Spleen (tissue), 11 donors: ENCODE measurements around the gene PRKCB. TPM values are rescaled to one million over a fixed set of nuclear protein-coding genes. Genes with fewer than 3 reads are reported as not detected.
A peak's percentile ranks its signal among the peaks of the same experiment; 100 is the strongest.

Experiments
- DNase-seq: peaks from one replicate; pipeline ENCODE4 v3.0.0-alpha.2; 2020
- H3K27ac ChIP-seq, 8 donors: fragments of 200-600 bp; sonication (generic) in 7 of 8; 1 replicate in 4 of 8; 2 replicates in 4 of 8; pipeline versions ENCODE4 v1.5.0 to v1.8.0; 2016 to 2021; ENCODE audit warnings: inconsistent platforms in 4 of 8, mild to moderate bottlenecking in 4 of 8, moderate library complexity in 1 of 8
- H3K27me3 ChIP-seq, 7 donors: fragments of 200-600 bp; sonication (generic) in 6 of 7; replicated peaks in 1 of 7; 1 replicate in 4 of 7; 2 replicates in 3 of 7; pipeline versions ENCODE4 v1.5.0 to v1.8.0; 2016 to 2021; ENCODE audit warnings: inconsistent platforms in 3 of 7, mild to moderate bottlenecking in 1 of 7
- H3K36me3 ChIP-seq, 6 donors: fragments of 200-600 bp; sonication (generic) in 5 of 6; 1 replicate in 4 of 6; 2 replicates in 2 of 6; pipeline versions ENCODE4 v1.5.0 to v1.8.0; 2016 to 2021; ENCODE audit warnings: inconsistent platforms in 2 of 6
- H3K4me1 ChIP-seq, 6 donors: fragments of 200-600 bp; sonication (generic) in 5 of 6; 1 replicate in 3 of 6; 2 replicates in 3 of 6; pipeline versions ENCODE4 v1.5.0 to v1.8.0; 2016 to 2021; ENCODE audit warnings: inconsistent platforms in 3 of 6
- H3K4me3 ChIP-seq, 8 donors: fragments of 200-600 bp; sonication (generic) in 7 of 8; 1 replicate in 4 of 8; 2 replicates in 4 of 8; pipeline versions ENCODE4 v1.5.0 to v1.8.0; 2016 to 2021; ENCODE audit warnings: inconsistent platforms in 4 of 8, mild to moderate bottlenecking in 4 of 8, moderate library complexity in 2 of 8
- H3K9me3 ChIP-seq, 8 donors: fragments of 200-600 bp; sonication (generic) in 7 of 8; 1 replicate in 4 of 8; 2 replicates in 4 of 8; pipeline versions ENCODE4 v1.5.0 to v1.8.0; 2016 to 2021; ENCODE audit warnings: inconsistent platforms in 4 of 8
- CTCF ChIP-seq, 11 experiments: fragments of 200-600 bp in 7 of 11; fragments of 450-650 bp in 4 of 11; sonication (generic) in 4 of 11; IDR thresholded peaks in 8 of 11; conservative IDR thresholded peaks in 3 of 11; 1 replicate in 7 of 11; 2 replicates in 4 of 11; pipeline versions ENCODE4 v1.4.0 to v1.8.0; 2016 to 2021; ENCODE audit warnings: antibody characterized with exemption in 11 of 11, inconsistent platforms in 4 of 11, mild to moderate bottlenecking in 1 of 11
- POLR2A ChIP-seq, 3 donors: fragments of 450-650 bp; IDR thresholded peaks; one replicate each; pipeline ENCODE4 v1.5.1; 2017; ENCODE audit warnings: antibody characterized with exemption in 3 of 3, mild to moderate bottlenecking in 1 of 3
- POLR2AphosphoS5 ChIP-seq, 3 donors: sonication (generic); formaldehyde crosslinking; IDR thresholded peaks; one replicate each; pipeline ENCODE4 v1.5.1; 2017; ENCODE audit warnings: antibody characterized with exemption in 3 of 3
- WGBS, 5 donors: extraction: QIAGEN DNeasy Blood & Tissue Kit in 3 of 5; methylation state at CpG; one replicate each; pipeline versions ENCODE4 v1.1.5 to v1.1.7; 2013 to 2018; 5-methylcytosine and 5-hydroxymethylcytosine counted together
- intact Hi-C: fragments of 100-400 bp; cut with DNase I; formaldehyde crosslinking; loops from one replicate; pipeline ENCODE4 v1.15.0; 2023; ENCODE audit warnings: low total_unique reads
- polyA plus RNA-seq, 3 donors: library from polyadenylated mRNA; stranded (reverse); fragments of 200-250 nt; gene quantifications; one replicate each; pipeline ENCODE4 v1.2.1, GENCODE V29; 2013
- total RNA-seq, 7 donors: library from RNA; depleted of rRNA in 3 of 7; stranded (reverse); fragments of >200 nt in 3 of 7; fragmentation: NEBNext Ultra II Directional in 4 of 7; extraction: Animal tissue kit (Norgen Biotek cat#: 25700) in 4 of 7; gene quantifications; one replicate each; pipeline versions ENCODE4 v1.1.0 to v1.2.1, GENCODE V29; 2016 to 2021
- donor health status: healthy with polysubstance abuse.
- donor health status: DM: no; HTN: no; CAD: no; lungs with moderate emphysema.
- donor health status: DM: no; HTN: no; CAD: no.
- donor health status: Bipolar disorder and iron deficiency.
- donor health status: healthy.
- donor health status: DM: no; HTN: no; CAD: no.
- donor health status: DM: yes; HTN: yes; CAD: no.

PRKCB gene
- total and polyA plus RNA-seq, 10 donors, result 33.8 to 284 (median 182) TPM

- H3K27me3 ChIP-seq, result no peaks in the 10 kb centered on the region
- no peaks in the 10 kb centered on the region for H3K9me3 ChIP-seq
- peaks cover 0 to 80% (median 4%) of the 10 kb centered on the region in 6 donors for H3K4me1 ChIP-seq
- intact Hi-C loops, result no loop called here
- DNase-seq, result no peak
- H3K4me3 ChIP-seq, result no peak overlapping the region
- H3K27ac ChIP-seq, result no peak overlapping the region
- H3K36me3 ChIP-seq, result peaks cover 0 to 40% (median 0%) of the 10 kb centered on the region in 6 donors
- WGBS, 5 donors, result 67 to 98% (median 97%) methylated on average over 2 of the region's 2 CpGs
- TF ChIP-seq POLR2A (IDR thresholded peaks at IDR 0.05) (no peak), CTCF (IDR thresholded peaks at IDR 0.05 in 8 of 11, conservative IDR thresholded peaks at IDR 0.05 in 3 of 11) (no peak), POLR2AphosphoS5 (IDR thresholded peaks at IDR 0.05) (no peak)
These were observed 53.4 kb downstream of the PRKCB start for GRCh38 chr16:23889189-23889588.

GRCh38 chr16:23893986-23894385, 58.2 kb downstream of the PRKCB start:
- H3K9me3 ChIP-seq, result no peaks in the 10 kb centered on the region
- TF ChIP-seq CTCF (IDR thresholded peaks at IDR 0.05 in 8 of 11, conservative IDR thresholded peaks at IDR 0.05 in 3 of 11) (no peak), POLR2A (IDR thresholded peaks at IDR 0.05) (no peak), POLR2AphosphoS5 (IDR thresholded peaks at IDR 0.05) (no peak)
- no peak for DNase-seq
- WGBS, 5 donors, result 60 to 92% (median 74%) methylated on average over 1 of the region's 1 CpG
- peaks cover 0 to 25% (median 0%) of the 10 kb centered on the region in 6 donors for H3K36me3 ChIP-seq
- H3K27ac ChIP-seq, result no peak overlapping the region
- no peaks in the 10 kb centered on the region for H3K27me3 ChIP-seq
- H3K4me3 ChIP-seq, result no peak overlapping the region
- peaks cover 13 to 78% (median 22%) of the 10 kb centered on the region in 6 donors for H3K4me1 ChIP-seq
- intact Hi-C loops, result no loop called here

GRCh38 chr16:23895052-23895451, 59.3 kb downstream of the PRKCB start:
- DNase-seq, result no peak
- H3K36me3 ChIP-seq, result peaks cover 0 to 21% (median 0%) of the 10 kb centered on the region in 6 donors
- TF ChIP-seq POLR2AphosphoS5 (IDR thresholded peaks at IDR 0.05) (no peak), POLR2A (IDR thresholded peaks at IDR 0.05) (no peak), CTCF (IDR thresholded peaks at IDR 0.05 in 8 of 11, conservative IDR thresholded peaks at IDR 0.05 in 3 of 11) (no peak)
- H3K4me1 ChIP-seq, result peaks cover 15 to 81% (median 28%) of the 10 kb centered on the region in 6 donors
- no peaks in the 10 kb centered on the region for H3K27me3 ChIP-seq
- no peaks in the 10 kb centered on the region for H3K9me3 ChIP-seq
- intact Hi-C loops, result no loop called here
- H3K27ac ChIP-seq, result no peak overlapping the region
- H3K4me3 ChIP-seq, result no peak overlapping the region

- intact Hi-C loops, result no loop called here
- peak overlapping the region in 5 of 8 donors; percentile 25 to 73 (median 48) for H3K27ac ChIP-seq
- peak overlapping the region in 1 of 8 donors; percentile 22 for H3K4me3 ChIP-seq
- DNase-seq, result no peak
- H3K4me1 ChIP-seq, result peaks cover 30 to 83% (median 46%) of the 10 kb centered on the region in 6 donors
- no peaks in the 10 kb centered on the region for H3K27me3 ChIP-seq
- H3K36me3 ChIP-seq, result peaks cover 0 to 21% (median 0%) of the 10 kb centered on the region in 6 donors
- TF ChIP-seq POLR2A (IDR thresholded peaks at IDR 0.05), result no peak
- no peak for TF ChIP-seq CTCF (IDR thresholded peaks at IDR 0.05 in 8 of 11, conservative IDR thresholded peaks at IDR 0.05 in 3 of 11)
- peak in 2 of 3 donors; percentile 23 to 55 for TF ChIP-seq POLR2AphosphoS5 (IDR thresholded peaks at IDR 0.05)
- 19 to 29% (median 22%) methylated on average over 6 of the region's 6 CpGs for WGBS, 5 donors
- no peaks in the 10 kb centered on the region for H3K9me3 ChIP-seq
These were observed 61.3 kb downstream of the PRKCB start for GRCh38 chr16:23896832-23897821.
